Endothelial cell of umbilical vein (primary cell): Measurements from ENCODE around the gene TOR1AIP1. TPM values are rescaled to one million over a fixed set of nuclear protein-coding genes. Genes with fewer than 3 reads are reported as not detected.

Source experiments
- BruUV-seq: library from RNA; stranded (reverse); fragments of 400-500 nt; replicated peaks from 2 replicates; lab custom pipeline; 2021; lab: Mats Ljungman, UMichigan
- CTCF ChIA-PET: fragments of 300-600, 350-600 bp; sonication (Branson Sonifier 250); formaldehyde crosslinking; loops from one replicate; lab custom pipeline; 2021; ENCODE audit warnings: antibody characterized with exemption, inconsistent platforms; lab: Charles Lee
- POLR2A ChIA-PET: fragments of 300-600, 350-600 bp; sonication (Branson Sonifier 250); formaldehyde crosslinking; loops from one replicate; lab custom pipeline; 2021; ENCODE audit warnings: antibody characterized with exemption, inconsistent platforms; lab: Charles Lee
- DNase-seq: peaks from one replicate; pipeline ENCODE4 v3.0.0-alpha.2; 2011; ENCODE audit warnings: low read depth, low spot score
- FAIRE-seq: peaks from 2 replicates; lab custom pipeline; 2011; peaks lifted over from hg19 to GRCh38; lab: Jason Lieb, UNC
- H2AFZ ChIP-seq: 2 replicates; pipeline ENCODE4 v1.6.0; 2012; ENCODE audit warnings: low read depth, low read length, control low read depth, inconsistent platforms
- H3K27ac ChIP-seq: 2 replicates; pipeline ENCODE4 v1.5.1; 2011; ENCODE audit warnings: low read depth, mild to moderate bottlenecking, control low read depth, low read length, moderate library complexity; ENCODE audit not compliant: insufficient read depth
- H3K27me3 ChIP-seq, 2 experiments: 2 replicates each; pipeline versions ENCODE4 v1.6.0 to v1.6.1; 2011; ENCODE audit warnings: low read length in 2 of 2, mixed read lengths in 1 of 2; ENCODE audit not compliant: control insufficient read depth in 2 of 2, insufficient read depth in 2 of 2
- H3K36me3 ChIP-seq, 2 experiments: 2 replicates in 1 of 2; 3 replicates in 1 of 2; pipeline ENCODE4 v1.5.1; 2011; ENCODE audit warnings: low read length in 2 of 2, mild to moderate bottlenecking in 1 of 2, moderate library complexity in 1 of 2; ENCODE audit not compliant: control insufficient read depth in 2 of 2, insufficient read depth in 2 of 2; ENCODE audit errors: extremely low read depth in 1 of 2
- H3K4me1 ChIP-seq: 3 replicates; pipeline ENCODE4 v1.5.1; 2011; ENCODE audit warnings: mild to moderate bottlenecking, low read length; ENCODE audit not compliant: control insufficient read depth, insufficient read depth; ENCODE audit errors: extremely low read depth
- H3K4me2 ChIP-seq: 2 replicates; pipeline ENCODE4 v1.6.1; 2011; ENCODE audit warnings: low read length, control low read depth, mixed read lengths; ENCODE audit not compliant: insufficient read depth
- H3K4me3 ChIP-seq, 3 experiments: fragments of 200-600 bp in 1 of 3; sonication (generic), shearing (Covaris generic) in 1 of 3; replicated peaks in 1 of 3; 2 replicates each; pipeline ENCODE4 v1.5.1; 2011 to 2016; ENCODE audit warnings: control low read depth in 3 of 3, low read length in 3 of 3, mild to moderate bottlenecking in 2 of 3, inconsistent platforms in 1 of 3, low read depth in 1 of 3, moderate library complexity in 1 of 3; ENCODE audit not compliant: insufficient read depth in 1 of 3
- H3K79me2 ChIP-seq: 2 replicates; pipeline ENCODE4 v1.6.0; 2012; ENCODE audit warnings: low read length, inconsistent platforms; ENCODE audit not compliant: control insufficient read depth, insufficient read depth
- H3K9ac ChIP-seq: replicated peaks from 2 replicates; pipeline ENCODE3; 2011; ENCODE audit warnings: low read length, control low read depth; ENCODE audit not compliant: insufficient read depth; ENCODE audit errors: extremely low read depth
- H3K9me1 ChIP-seq: replicated peaks from 3 replicates; pipeline ENCODE4 v1.6.0; 2011; ENCODE audit warnings: mild to moderate bottlenecking, low read length; ENCODE audit not compliant: control insufficient read depth, insufficient read depth; ENCODE audit errors: extremely low read depth
- H3K9me3 ChIP-seq: replicated peaks from 2 replicates; pipeline ENCODE4 v1.5.1; 2012; ENCODE audit warnings: low read length, inconsistent platforms; ENCODE audit not compliant: control insufficient read depth, insufficient read depth
- H4K20me1 ChIP-seq: replicated peaks from 2 replicates; pipeline ENCODE3; 2011; ENCODE audit warnings: mild to moderate bottlenecking, low read length; ENCODE audit not compliant: control insufficient read depth, insufficient read depth; ENCODE audit errors: extremely low read depth
- CTCF ChIP-seq, 2 donors: IDR thresholded peaks; 1 replicate in 1 of 2; 2 replicates in 1 of 2; pipeline ENCODE4 v1.5.1; 2011; ENCODE audit warnings: low read length in 2 of 2, mild to moderate bottlenecking in 2 of 2, moderate library complexity in 2 of 2, control low read depth in 1 of 2, inconsistent platforms in 1 of 2, low read depth in 1 of 2; ENCODE audit not compliant: insufficient read depth in 1 of 2; ENCODE audit errors: extremely low read depth in 1 of 2
- EZH2 ChIP-seq: IDR thresholded peaks from 2 replicates; pipeline ENCODE4 v1.6.1; 2012; ENCODE audit warnings: borderline replicate concordance, low read depth, mild to moderate bottlenecking, moderate library complexity, low read length, inconsistent platforms; ENCODE audit not compliant: severe bottlenecking
- FOS ChIP-seq: IDR thresholded peaks from 2 replicates; pipeline ENCODE4 v1.6.1; 2011; ENCODE audit warnings: mild to moderate bottlenecking, low read length, moderate library complexity, borderline replicate concordance; ENCODE audit not compliant: insufficient read depth
- JUN ChIP-seq: IDR thresholded peaks from 2 replicates; pipeline ENCODE4 v1.6.1; 2011; ENCODE audit warnings: borderline replicate concordance, low read depth; ENCODE audit not compliant: insufficient read length, insufficient read depth
- POLR2A ChIP-seq: IDR thresholded peaks from 2 replicates; pipeline ENCODE4 v1.6.1; 2012; ENCODE audit warnings: low read depth, mild to moderate bottlenecking, control low read depth, low read length
- POLR2AphosphoS5 ChIP-seq: IDR thresholded peaks from 2 replicates; pipeline ENCODE4 v1.6.1; 2012; ENCODE audit warnings: low read depth, mild to moderate bottlenecking, control low read depth, low read length, moderate library complexity; ENCODE audit not compliant: insufficient read depth
- dilution Hi-C: fragments of 300-500 bp; cut with MboI; formaldehyde crosslinking; loops from one replicate; pipeline ENCODE4 v1.15.0; 2019; ENCODE audit warnings: low sequenced_read_pairs; ENCODE audit not compliant: extremely low pct_ligation_motif_present
- intact Hi-C: fragments of 100-400 bp; cut with micrococcal nuclease; formaldehyde crosslinking; loops from one replicate; pipeline ENCODE4 v1.10.0; 2022
- polyA plus RNA-seq, 4 experiments: library from polyadenylated mRNA; depleted of rRNA in 3 of 4; stranded (reverse) in 3 of 4; unstranded in 1 of 4; fragments of >200 nt; gene quantifications; 2 replicates each; pipeline versions ENCODE4 v1.2.1 to v1.2.3, GENCODE V29; 2011 to 2012; ENCODE audit warnings: missing spikeins in 1 of 4
- total RNA-seq: library from RNA; stranded (reverse); gene quantifications from 2 replicates; pipeline ENCODE4 v1.2.3, GENCODE V29; 2021

The TOR1AIP1 gene
- total and polyA plus RNA-seq, 2 donors (not counting 3 experiments of a cell fraction or from before 2014, with no cell fraction given) = 12.0 to 28.8 TPM

- no peaks in the 10 kb centered on the region for H3K27me3 ChIP-seq
- no peaks in the 10 kb centered on the region for H3K9me1 ChIP-seq
- H3K4me2 ChIP-seq = peak within 1 kb of the TSS; percentile 97
- DNase-seq (peak; percentile 78), FAIRE-seq (peak; percentile 24)
- peak within 1 kb of the TSS; percentile 74 to 95 (median 89) for H3K4me3 ChIP-seq
- H3K79me2 ChIP-seq = peaks cover 48% of the 10 kb centered on the region
- dilution Hi-C loops (no loop called here), intact Hi-C loops (no loop called here)
- peak within 1 kb of the TSS; percentile 34 for H2AFZ ChIP-seq
- H3K4me1 ChIP-seq = peaks cover 20% of the 10 kb centered on the region
- TF ChIP-seq POLR2A (peak; percentile 98), FOS (no peak), POLR2AphosphoS5 (peak; percentile 97), JUN (no peak), EZH2 (no peak), CTCF (IDR thresholded peaks at IDR 0.05; ENCODE audit: extremely low read depth in 1 of 2, insufficient read depth in 1 of 2, low read depth in 1 of 2, low read length in 2 of 2) (no peak)
- H3K9ac ChIP-seq = peak within 1 kb of the TSS; percentile 79
- ChIA-PET POLR2A (interaction anchor here (0.6 kb wide), 1 partner anchor 935 kb away, joined by 3 read pairs; no protein-coding TSS in a partner anchor), CTCF (interaction anchor here (0.7 to 1.1 kb wide), 2 partner anchors 63 to 172 kb away, joined by 3 read pairs; no protein-coding TSS in a partner anchor)
- BruUV-seq = no TSS peak
- no peaks in the 10 kb centered on the region for H3K9me3 ChIP-seq
- H3K36me3 ChIP-seq = peaks cover 0 to 6% of the 10 kb centered on the region in 2 experiments
- peak within 1 kb of the TSS; percentile 56 for H3K27ac ChIP-seq
- H4K20me1 ChIP-seq = peaks cover 7% of the 10 kb centered on the region
Observed at GRCh38 chr1:179877586-179878265, 4.4 kb upstream of the TOR1AIP1 start, which contains the start of gene TOR1AIP2. Gene TOR1AIP2 (minus strand): TSS chr1:179877803. CDS start chr1:179852665, 25,138 bp downstream.
